ENCODE data around the gene LAT. TPM values are rescaled to one million over a fixed set of nuclear protein-coding genes. Genes with fewer than 3 reads are reported as not detected.

The LAT gene
- total RNA-seq, 1 experiment from 2014 or later = 3.3 TPM

DNA sequence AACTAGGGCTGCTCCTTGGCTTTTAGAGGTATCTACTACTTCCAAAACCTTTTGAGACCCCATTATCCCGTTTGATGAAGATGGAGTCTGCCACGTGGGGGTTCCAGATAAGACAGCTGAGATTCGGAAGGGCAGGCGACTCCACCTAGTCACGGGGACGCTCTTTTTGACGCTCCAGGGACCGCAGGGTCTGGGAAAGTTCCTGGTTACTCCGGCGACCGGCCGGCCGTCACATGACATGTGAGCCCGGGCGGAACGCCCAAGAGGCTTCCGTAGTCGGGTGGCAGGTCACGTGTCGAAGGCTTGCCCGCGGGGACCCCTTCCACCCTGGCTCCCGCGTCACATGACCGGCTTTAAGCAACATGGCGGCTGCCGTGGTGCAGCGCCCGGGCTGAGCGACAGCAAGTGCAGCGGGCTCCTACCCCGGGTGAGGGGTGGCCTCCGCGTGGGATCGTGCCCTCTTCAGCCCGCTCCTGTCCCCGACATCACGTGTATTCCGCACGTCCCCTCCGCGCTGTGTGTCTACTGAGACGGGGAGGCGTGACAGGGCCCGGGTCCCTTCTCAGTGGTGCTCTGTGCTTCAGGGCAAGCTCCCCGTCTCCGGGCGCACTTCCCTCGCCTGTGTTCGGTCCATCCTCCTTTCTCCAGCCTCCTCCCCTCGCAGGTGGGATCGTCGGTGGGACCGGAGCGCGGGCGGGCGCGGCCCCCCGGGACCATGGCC is 10.3 kb upstream of the LAT start, which contains the start of gene SPNS1 (continued):
- TF ChIP-seq, protein P1, sequence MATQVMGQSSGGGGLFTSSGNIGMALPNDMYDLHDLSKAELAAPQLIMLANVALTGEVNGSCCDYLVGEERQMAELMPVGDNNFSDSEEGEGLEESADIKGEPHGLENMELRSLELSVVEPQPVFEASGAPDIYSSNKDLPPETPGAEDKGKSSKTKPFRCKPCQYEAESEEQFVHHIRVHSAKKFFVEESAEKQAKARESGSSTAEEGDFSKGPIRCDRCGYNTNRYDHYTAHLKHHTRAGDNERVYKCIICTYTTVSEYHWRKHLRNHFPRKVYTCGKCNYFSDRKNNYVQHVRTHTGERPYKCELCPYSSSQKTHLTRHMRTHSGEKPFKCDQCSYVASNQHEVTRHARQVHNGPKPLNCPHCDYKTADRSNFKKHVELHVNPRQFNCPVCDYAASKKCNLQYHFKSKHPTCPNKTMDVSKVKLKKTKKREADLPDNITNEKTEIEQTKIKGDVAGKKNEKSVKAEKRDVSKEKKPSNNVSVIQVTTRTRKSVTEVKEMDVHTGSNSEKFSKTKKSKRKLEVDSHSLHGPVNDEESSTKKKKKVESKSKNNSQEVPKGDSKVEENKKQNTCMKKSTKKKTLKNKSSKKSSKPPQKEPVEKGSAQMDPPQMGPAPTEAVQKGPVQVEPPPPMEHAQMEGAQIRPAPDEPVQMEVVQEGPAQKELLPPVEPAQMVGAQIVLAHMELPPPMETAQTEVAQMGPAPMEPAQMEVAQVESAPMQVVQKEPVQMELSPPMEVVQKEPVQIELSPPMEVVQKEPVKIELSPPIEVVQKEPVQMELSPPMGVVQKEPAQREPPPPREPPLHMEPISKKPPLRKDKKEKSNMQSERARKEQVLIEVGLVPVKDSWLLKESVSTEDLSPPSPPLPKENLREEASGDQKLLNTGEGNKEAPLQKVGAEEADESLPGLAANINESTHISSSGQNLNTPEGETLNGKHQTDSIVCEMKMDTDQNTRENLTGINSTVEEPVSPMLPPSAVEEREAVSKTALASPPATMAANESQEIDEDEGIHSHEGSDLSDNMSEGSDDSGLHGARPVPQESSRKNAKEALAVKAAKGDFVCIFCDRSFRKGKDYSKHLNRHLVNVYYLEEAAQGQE (IDR thresholded peaks at IDR 0.05; ENCODE audit: low read depth) = no peak

DNA sequence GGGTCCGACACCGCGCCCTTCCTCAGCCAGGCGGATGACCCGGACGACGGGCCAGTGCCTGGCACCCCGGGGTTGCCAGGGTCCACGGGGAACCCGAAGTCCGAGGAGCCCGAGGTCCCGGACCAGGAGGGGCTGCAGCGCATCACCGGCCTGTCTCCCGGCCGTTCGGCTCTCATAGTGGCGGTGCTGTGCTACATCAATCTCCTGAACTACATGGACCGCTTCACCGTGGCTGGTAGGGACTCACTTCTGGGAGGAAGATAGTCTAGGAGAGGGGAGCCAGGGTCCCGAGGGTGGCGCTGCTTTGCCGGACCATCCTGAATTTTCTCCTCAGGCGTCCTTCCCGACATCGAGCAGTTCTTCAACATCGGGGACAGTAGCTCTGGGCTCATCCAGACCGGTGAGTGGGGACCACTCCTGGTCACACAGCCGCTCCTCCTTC is 9.7 kb upstream of the LAT start:
- H2AFZ ChIP-seq (ENCODE audit: low read depth, low read length, poor library complexity, severe bottlenecking) = no peak overlapping the region
- RAD21 ChIA-PET (ENCODE audit: low non-redundant PET in 1 of 2, low total read pairs in 2 of 2, uncharacterized antibody in 2 of 2, unreplicated experiment in 2 of 2) = no interaction called here
- H3K27ac ChIP-seq (ENCODE audit: low read depth, low read length) = peak overlapping the region; percentile 34; the same call in 1 of the 2 replicates

More for the DNA sequence above, 9.7 kb upstream of the LAT start:
- ATAC-seq (peak; percentile 7; the same call in 1 of the 2 replicates), DNase-seq (ENCODE audit: low read depth, low spot score) (no peak)
- Histone ChIP-seq H3K36me3 (ENCODE audit: control insufficient read depth in 1 of 2, insufficient read depth in 2 of 2, low read length in 2 of 2) (no peaks in the 10 kb centered on the region), H3K4me2 (ENCODE audit: low read length) (peak overlapping the region; percentile 88), H3K79me2 (ENCODE audit: insufficient read depth, low read length) (peaks cover 11% of the 10 kb centered on the region; the same call in 1 of the 2 replicates), H3K9me3 (ENCODE audit: control insufficient read depth in 1 of 2, insufficient read depth in 1 of 2, low read depth in 1 of 2, low read length in 2 of 2) (no peaks in the 10 kb centered on the region), H4K20me1 (ENCODE audit: insufficient read depth) (no peaks in the 10 kb centered on the region), H3K9ac (ENCODE audit: low read length) (peak overlapping the region; percentile 82), H3K9me2 (ENCODE audit: insufficient read depth) (no peaks in the 10 kb centered on the region), H3K4me3 (replicated peaks in 1 of 2; ENCODE audit: low read depth in 1 of 2, low read length in 2 of 2) (peak overlapping the region; percentile 97), H3K4me1 (ENCODE audit: control insufficient read depth in 1 of 2, insufficient read depth in 2 of 2, low read length in 2 of 2) (peaks cover 6 to 18% of the 10 kb centered on the region in 2 experiments; a peak in 3 of 4 replicates), H3K27me3 (ENCODE audit: insufficient read depth, low read length) (no peaks in the 10 kb centered on the region)
- POLR2A ChIA-PET = no interaction called here
- TF ChIP-seq SP1 (IDR thresholded peaks at IDR 0.05; ENCODE audit: low read depth) (no peak), ZFX (IDR thresholded peaks at IDR 0.05) (0 out of 2 replicates have a peak, but pooled peaks have one; percentile 0)
- intact Hi-C loops (cut with micrococcal nuclease) = loop anchor here (10.0 kb wide), 1 partner anchor 280 kb away; no protein-coding TSS in a partner anchor
- no TSS peak for BruUV-seq (replicated peaks)
- CTCF ChIA-PET = no interaction called here

Data from HCT116 (cell line).